ENCODE results near the gene CTDSPL. TPM values are rescaled to one million over a fixed set of nuclear protein-coding genes. Genes with fewer than 3 reads are reported as not detected.

Gene CTDSPL
- total and polyA plus RNA-seq, 4 donors = 8.4 to 17.2 (median 14.2) TPM

- no peak overlapping the region for H3K27ac ChIP-seq (ENCODE audit: low read depth in 1 of 2, low read length in 2 of 2)
- H3K36me3 ChIP-seq (ENCODE audit: control insufficient read depth in 4 of 4, insufficient read depth in 3 of 4, low read depth in 1 of 4, low read length in 3 of 4) = no peaks in the 10 kb centered on the region
- no peak for DNase-seq (ENCODE audit: low spot score)
- 98% methylated on average over 6 of the region's 6 CpGs for WGBS
- H3K27me3 ChIP-seq (ENCODE audit: control insufficient read depth in 4 of 4, insufficient read depth in 4 of 4, low read length in 3 of 4) = no peaks in the 10 kb centered on the region
- H3K4me3 ChIP-seq (ENCODE audit: low read depth in 1 of 3, low read length in 3 of 3) = no peak overlapping the region
- H3K9me3 ChIP-seq (ENCODE audit: control insufficient read depth in 4 of 4, low read length in 3 of 4) = no peaks in the 10 kb centered on the region
- no peak overlapping the region for H3K9ac ChIP-seq (ENCODE audit: low read depth in 1 of 2, low read length in 2 of 2)
- H3K4me1 ChIP-seq (ENCODE audit: control insufficient read depth in 4 of 4, insufficient read depth in 4 of 4, low read length in 3 of 4) = peaks cover 0 to 20% (median 6%) of the 10 kb centered on the region in 4 donors
- TF ChIP-seq GABPA (IDR thresholded peaks at IDR 0.05 in 1 of 2, conservative IDR thresholded peaks at IDR 0.05 in 1 of 2) (no peak), FOXA2 (IDR thresholded peaks at IDR 0.05) (no peak), EGR1 (IDR thresholded peaks at IDR 0.05; ENCODE audit: low read depth in 2 of 2) (no peak), FOXA1 (IDR thresholded peaks at IDR 0.05) (no peak), NR2F2 (IDR thresholded peaks at IDR 0.05) (no peak), HNF4A (conservative IDR thresholded peaks at IDR 0.05) (no peak), SP1 (IDR thresholded peaks at IDR 0.05) (no peak), JUND (IDR thresholded peaks at IDR 0.05) (no peak), CTCF (IDR thresholded peaks at IDR 0.05; ENCODE audit: low read depth, low read length, missing input control) (no peak), ATF3 (IDR thresholded peaks at IDR 0.05) (no peak), YY1 (IDR thresholded peaks at IDR 0.05) (no peak), HNF4G (IDR thresholded peaks at IDR 0.05) (no peak), RXRA (IDR thresholded peaks at IDR 0.05) (no peak), REST (IDR thresholded peaks at IDR 0.05) (no peak), RAD21 (IDR thresholded peaks at IDR 0.05) (no peak), TAF1 (conservative IDR thresholded peaks at IDR 0.05) (no peak), MAX (IDR thresholded peaks at IDR 0.05) (no peak)
- TF ChIP-seq, protein P1, sequence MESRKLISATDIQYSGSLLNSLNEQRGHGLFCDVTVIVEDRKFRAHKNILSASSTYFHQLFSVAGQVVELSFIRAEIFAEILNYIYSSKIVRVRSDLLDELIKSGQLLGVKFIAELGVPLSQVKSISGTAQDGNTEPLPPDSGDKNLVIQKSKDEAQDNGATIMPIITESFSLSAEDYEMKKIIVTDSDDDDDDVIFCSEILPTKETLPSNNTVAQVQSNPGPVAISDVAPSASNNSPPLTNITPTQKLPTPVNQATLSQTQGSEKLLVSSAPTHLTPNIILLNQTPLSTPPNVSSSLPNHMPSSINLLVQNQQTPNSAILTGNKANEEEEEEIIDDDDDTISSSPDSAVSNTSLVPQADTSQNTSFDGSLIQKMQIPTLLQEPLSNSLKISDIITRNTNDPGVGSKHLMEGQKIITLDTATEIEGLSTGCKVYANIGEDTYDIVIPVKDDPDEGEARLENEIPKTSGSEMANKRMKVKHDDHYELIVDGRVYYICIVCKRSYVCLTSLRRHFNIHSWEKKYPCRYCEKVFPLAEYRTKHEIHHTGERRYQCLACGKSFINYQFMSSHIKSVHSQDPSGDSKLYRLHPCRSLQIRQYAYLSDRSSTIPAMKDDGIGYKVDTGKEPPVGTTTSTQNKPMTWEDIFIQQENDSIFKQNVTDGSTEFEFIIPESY (IDR thresholded peaks at IDR 0.05) = no peak
These were observed 138.7 kb downstream of the CTDSPL start for GRCh38 chr3:38000242-38000916.
